Left lung (tissue), 10 donors: ENCODE data around the gene STAB2. TPM values are rescaled to one million over a fixed set of nuclear protein-coding genes. Genes with fewer than 3 reads are reported as not detected.

ENCODE experiments used
- ATAC-seq: fragments of 200-7000 bp; cut with Tn5 transposase; one replicate; pipeline ENCODE4 v1.9.1; 2020; ENCODE audit warnings: moderate library complexity
- DNase-seq, 4 donors: peaks; one replicate each; pipeline ENCODE4 v3.0.0-alpha.2; 2013 to 2020
- H3K27ac ChIP-seq, 2 donors: fragments of 200-600 bp; sonication (generic) in 1 of 2; one replicate each; pipeline versions ENCODE4 v1.5.0 to v1.8.0; 2020 to 2021
- H3K27me3 ChIP-seq, 2 donors: fragments of 200-600 bp; sonication (generic) in 1 of 2; one replicate each; pipeline versions ENCODE4 v1.5.0 to v1.8.0; 2020 to 2021
- H3K36me3 ChIP-seq, 2 donors: fragments of 200-600 bp; sonication (generic) in 1 of 2; one replicate each; pipeline versions ENCODE4 v1.5.0 to v1.8.0; 2020 to 2021
- H3K4me1 ChIP-seq, 2 donors: fragments of 200-600 bp; one replicate each; pipeline ENCODE4 v1.8.0; 2021
- H3K4me3 ChIP-seq, 2 donors: fragments of 200-600 bp; sonication (generic) in 1 of 2; one replicate each; pipeline versions ENCODE4 v1.5.0 to v1.8.0; 2020 to 2021; ENCODE audit warnings: mild to moderate bottlenecking in 1 of 2
- H3K9me3 ChIP-seq, 2 donors: fragments of 200-600 bp; sonication (generic) in 1 of 2; one replicate each; pipeline versions ENCODE4 v1.5.0 to v1.8.0; 2020 to 2021
- CTCF ChIP-seq, 2 donors: fragments of 200-600 bp; sonication (generic) in 1 of 2; IDR thresholded peaks; one replicate each; pipeline versions ENCODE4 v1.5.0 to v1.8.0; 2021; ENCODE audit warnings: antibody characterized with exemption in 2 of 2
- intact Hi-C, 2 donors: fragments of 100-400 bp; cut with DNase I; formaldehyde crosslinking; loops; one replicate each; pipeline versions ENCODE4 v1.11.2 to v1.14.2; 2022
- polyA plus RNA-seq, 6 donors: library from polyadenylated mRNA; unstranded; fragments of 120-200 nt; gene quantifications; one replicate each; pipeline ENCODE4 v1.2.1, GENCODE V29; 2013; ENCODE audit not compliant: insufficient read length in 6 of 6
- total RNA-seq, 2 donors: library from RNA; stranded (reverse); fragmentation: NEBNext Ultra II Directional; extraction: Animal tissue kit (Norgen Biotek cat#: 25700); gene quantifications; one replicate each; pipeline ENCODE4 v1.2.1, GENCODE V29; 2021
- donor health status: DM: no; HTN: yes; CAD: no.
- donor health status: DM: no; HTN: no; CAD: no.

The STAB2 gene
- total and polyA plus RNA-seq, 8 donors: 1.3 to 41.9 (median 31.5) TPM

- no peaks in the 10 kb centered on the region for H3K4me1 ChIP-seq
- no peaks in the 10 kb centered on the region for H3K9me3 ChIP-seq
- intact Hi-C loops: no loop called here
- peaks cover 0 to 44% of the 10 kb centered on the region in 2 donors for H3K36me3 ChIP-seq
- H3K4me3 ChIP-seq: no peak overlapping the region
- no peaks in the 10 kb centered on the region for H3K27me3 ChIP-seq
- DNase-seq (no peak), ATAC-seq (no peak)
- TF ChIP-seq CTCF (IDR thresholded peaks at IDR 0.05): no peak
- H3K27ac ChIP-seq: no peak overlapping the region
Measured at GRCh38 chr12:103774977-103775560, 188.0 kb downstream of the STAB2 start.

GRCh38 chr12:103778781-103779180 is 191.7 kb downstream of the STAB2 start:
- H3K9me3 ChIP-seq: no peaks in the 10 kb centered on the region
- no peak for TF ChIP-seq CTCF (IDR thresholded peaks at IDR 0.05)
- H3K27me3 ChIP-seq: no peaks in the 10 kb centered on the region
- H3K4me1 ChIP-seq: no peaks in the 10 kb centered on the region
- intact Hi-C loops: no loop called here
- ATAC-seq (no peak), DNase-seq (no peak)
- H3K36me3 ChIP-seq: peaks cover 0 to 71% of the 10 kb centered on the region in 2 donors
- H3K4me3 ChIP-seq: no peak overlapping the region
- no peak overlapping the region for H3K27ac ChIP-seq

- intact Hi-C loops: no loop called here
Measured at GRCh38 chr12:103779410-103780092, 192.5 kb downstream of the STAB2 start.

GRCh38 chr12:103780093-103780440 is 193.0 kb downstream of the STAB2 start:
- Histone ChIP-seq H3K4me3 (no peak overlapping the region), H3K27me3 (no peaks in the 10 kb centered on the region), H3K27ac (no peak overlapping the region), H3K36me3 (peaks cover 0 to 81% of the 10 kb centered on the region in 2 donors), H3K4me1 (no peaks in the 10 kb centered on the region), H3K9me3 (no peaks in the 10 kb centered on the region)
- TF ChIP-seq CTCF (IDR thresholded peaks at IDR 0.05): no peak
- no peak for ATAC-seq
- intact Hi-C loops: no loop called here
- no peak for DNase-seq

More at GRCh38 chr12:103779410-103780092, 192.5 kb downstream of the STAB2 start:
- no peak overlapping the region for H3K27ac ChIP-seq
- no peaks in the 10 kb centered on the region for H3K27me3 ChIP-seq
- ATAC-seq (no peak), DNase-seq (no peak)
- no peaks in the 10 kb centered on the region for H3K4me1 ChIP-seq
- H3K9me3 ChIP-seq: no peaks in the 10 kb centered on the region
- peaks cover 0 to 79% of the 10 kb centered on the region in 2 donors for H3K36me3 ChIP-seq
- H3K4me3 ChIP-seq: no peak overlapping the region
- no peak for TF ChIP-seq CTCF (IDR thresholded peaks at IDR 0.05)

- no peak overlapping the region for H3K27ac ChIP-seq
- no peak for TF ChIP-seq CTCF (IDR thresholded peaks at IDR 0.05)
- no peak overlapping the region for H3K4me3 ChIP-seq
- ATAC-seq (no peak), DNase-seq (no peak)
- H3K9me3 ChIP-seq: no peaks in the 10 kb centered on the region
- H3K4me1 ChIP-seq: no peaks in the 10 kb centered on the region
- no peaks in the 10 kb centered on the region for H3K27me3 ChIP-seq
- intact Hi-C loops: no loop called here
- H3K36me3 ChIP-seq: peaks cover 0 to 81% of the 10 kb centered on the region in 2 donors
Measured at GRCh38 chr12:103780992-103781391, 193.9 kb downstream of the STAB2 start.
